K562 (cell line): Measurements from ENCODE around the gene MFSD12.

Source experiments
- BCLAF1 ChIP-seq, 2 experiments: fragments of 450-650 bp in 1 of 2; IDR thresholded peaks; 2 replicates each; pipeline ENCODE4 v1.6.1; 2011 to 2017; ENCODE audit warnings: low read depth in 2 of 2, antibody characterized with exemption in 1 of 2, borderline replicate concordance in 1 of 2, low read length in 1 of 2, mild to moderate bottlenecking in 1 of 2, mixed read lengths in 1 of 2; ENCODE audit not compliant: control insufficient read depth in 1 of 2
- CBX2 ChIP-seq: fragments of 200-600 bp; sonication (generic); IDR thresholded peaks from one replicate; pipeline ENCODE4 v1.6.1; 2012; ENCODE audit warnings: mild to moderate bottlenecking, low read length, inconsistent platforms; ENCODE audit not compliant: insufficient read depth, poor library complexity, severe bottlenecking
- CTCF ChIP-seq, 3 experiments: IDR thresholded peaks in 2 of 3; conservative IDR thresholded peaks in 1 of 3; 2 replicates each; pipeline ENCODE4 v1.5.1; 2011 to 2012; ENCODE audit warnings: low read length in 3 of 3, mild to moderate bottlenecking in 3 of 3, control low read depth in 2 of 3, improper control_type of control experiment in 1 of 3, inconsistent platforms in 1 of 3, low read depth in 1 of 3, mixed read lengths in 1 of 3, moderate library complexity in 1 of 3; ENCODE audit not compliant: insufficient read depth in 2 of 3
- JUN ChIP-seq, 2 experiments: sonication (generic) in 1 of 2; formaldehyde crosslinking in 1 of 2; IDR thresholded peaks; 2 replicates each; pipeline versions ENCODE4 v1.6.1 to v1.8.0; 2012 to 2022; ENCODE audit warnings: borderline replicate concordance in 2 of 2, mild to moderate bottlenecking in 2 of 2, improper control_type of control experiment in 1 of 2, low read depth in 1 of 2, low read length in 1 of 2, missing genetic modification reagents in 1 of 2
- NCOR1 ChIP-seq: fragments of 450-650 bp; IDR thresholded peaks from 2 replicates; pipeline ENCODE4 v1.6.1; 2016; ENCODE audit warnings: mild to moderate bottlenecking, moderate library complexity
- NFYB ChIP-seq: IDR thresholded peaks from 2 replicates; pipeline ENCODE4 v1.6.1; 2011; ENCODE audit warnings: mild to moderate bottlenecking, moderate library complexity; ENCODE audit not compliant: insufficient read length; ENCODE audit errors: extremely low read depth
- TAF7 ChIP-seq: fragments of 450-650 bp; IDR thresholded peaks from 2 replicates; pipeline ENCODE4 v1.6.1; 2016; ENCODE audit warnings: missing genetic modification characterization, missing compliant biosample characterization
- TEAD1 ChIP-seq, 2 experiments: fragments of 450-650 bp in 1 of 2; sonication (generic) in 1 of 2; formaldehyde crosslinking; IDR thresholded peaks; 2 replicates each; pipeline versions ENCODE4 v1.4.0 to v1.8.0; 2020 to 2022; ENCODE audit warnings: mild to moderate bottlenecking in 2 of 2, missing genetic modification reagents in 1 of 2
- ZBTB34 ChIP-seq: fragments of 250-450 bp; sonication (Bioruptor Pico); IDR thresholded peaks from 2 replicates; pipeline ENCODE4 v1.8.0; 2021; ENCODE audit warnings: mild to moderate bottlenecking, moderate library complexity
- ZNF407 ChIP-seq: fragments of 450-650 bp; IDR thresholded peaks from 2 replicates; pipeline ENCODE4 v1.6.1; 2016; ENCODE audit warnings: low read depth
- ZNF589 ChIP-seq: fragments of 200-800 bp; sonication (Bioruptor generic); IDR thresholded peaks from 2 replicates; pipeline ENCODE4 v1.6.1; 2016; ENCODE audit warnings: low read depth, missing genetic modification characterization, missing compliant biosample characterization
- ZNF780A ChIP-seq: fragments of 250-450 bp; sonication (Bioruptor Pico); IDR thresholded peaks from 2 replicates; pipeline ENCODE4 v1.5.0; 2021; ENCODE audit warnings: mild to moderate bottlenecking

- TF ChIP-seq CTCF (IDR thresholded peaks at IDR 0.05 in 2 of 3, conservative IDR thresholded peaks at IDR 0.05 in 1 of 3; ENCODE audit: insufficient read depth in 2 of 3, low read depth in 1 of 3, low read length in 3 of 3) (no peak), TAF7 (tag) (no peak), ZNF589 (CRISPR knock-in tag) (no peak), ZNF407 (no peak), TEAD1 (CRISPR knock-in tag; IDR thresholded peaks at IDR 0.05) (no peak), ZNF780A (CRISPR knock-in tag) (no peak), BCLAF1 (IDR thresholded peaks at IDR 0.05; ENCODE audit: borderline replicate concordance in 1 of 2, control insufficient read depth in 1 of 2, low read depth in 2 of 2, low read length in 1 of 2) (no peak), ZBTB34 (no peak), NFYB (no peak), CBX2 (no peak), NCOR1 (no peak), JUN (IDR thresholded peaks at IDR 0.05; ENCODE audit: borderline replicate concordance, low read depth, low read length) (no peak), JUN (CRISPR knock-in tag; IDR thresholded peaks at IDR 0.05; ENCODE audit: borderline replicate concordance) (no peak)
Observed at GRCh38 chr19:3591876-3592613, 34.7 kb upstream of the MFSD12 start.
